ENCODE data around the gene KHNYN.

KHNYN gene

DNA sequence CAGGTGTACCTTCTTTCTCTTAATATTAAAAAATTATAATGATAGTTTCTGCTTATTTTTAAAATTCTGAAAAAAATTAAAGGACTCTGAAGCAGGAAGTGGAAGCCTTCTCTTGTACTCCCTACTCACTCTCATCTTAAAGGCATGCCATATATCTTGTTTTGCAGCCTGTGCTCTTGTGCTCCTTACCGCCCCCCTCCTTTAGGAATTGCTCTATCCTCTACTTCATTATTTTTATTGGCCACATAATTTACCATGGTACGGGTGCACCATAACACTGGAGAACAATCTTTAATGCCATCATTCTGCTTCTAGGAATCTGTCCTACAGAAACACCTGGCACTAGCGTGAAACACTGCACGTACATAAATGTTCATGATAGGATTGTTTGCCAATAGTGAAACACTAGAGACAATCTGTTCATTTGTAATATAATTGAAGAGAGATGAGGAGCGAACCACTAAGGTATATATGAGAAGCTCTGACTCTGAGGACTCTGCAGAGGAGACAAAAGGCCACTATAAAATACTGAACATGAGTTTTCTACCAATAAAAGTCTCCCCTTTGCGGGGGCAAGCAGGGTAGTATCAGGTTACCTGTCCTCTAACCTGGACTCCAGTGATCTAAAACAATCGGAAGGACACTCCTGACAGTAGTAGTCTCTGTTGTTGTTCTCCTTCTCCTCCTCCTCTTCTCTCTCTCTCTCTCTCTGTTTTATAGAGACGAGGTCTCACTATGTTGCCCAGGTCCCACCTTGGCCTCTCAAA, 37.2 kb upstream of the KHNYN start:
- H3K36me3 ChIP-seq (ENCODE audit: insufficient read depth, low read length), result no peaks in the 10 kb centered on the region
- H3K4me2 ChIP-seq (ENCODE audit: low read depth, low read length, poor library complexity, severe bottlenecking), result no peak overlapping the region
- TF ChIP-seq, protein P1, sequence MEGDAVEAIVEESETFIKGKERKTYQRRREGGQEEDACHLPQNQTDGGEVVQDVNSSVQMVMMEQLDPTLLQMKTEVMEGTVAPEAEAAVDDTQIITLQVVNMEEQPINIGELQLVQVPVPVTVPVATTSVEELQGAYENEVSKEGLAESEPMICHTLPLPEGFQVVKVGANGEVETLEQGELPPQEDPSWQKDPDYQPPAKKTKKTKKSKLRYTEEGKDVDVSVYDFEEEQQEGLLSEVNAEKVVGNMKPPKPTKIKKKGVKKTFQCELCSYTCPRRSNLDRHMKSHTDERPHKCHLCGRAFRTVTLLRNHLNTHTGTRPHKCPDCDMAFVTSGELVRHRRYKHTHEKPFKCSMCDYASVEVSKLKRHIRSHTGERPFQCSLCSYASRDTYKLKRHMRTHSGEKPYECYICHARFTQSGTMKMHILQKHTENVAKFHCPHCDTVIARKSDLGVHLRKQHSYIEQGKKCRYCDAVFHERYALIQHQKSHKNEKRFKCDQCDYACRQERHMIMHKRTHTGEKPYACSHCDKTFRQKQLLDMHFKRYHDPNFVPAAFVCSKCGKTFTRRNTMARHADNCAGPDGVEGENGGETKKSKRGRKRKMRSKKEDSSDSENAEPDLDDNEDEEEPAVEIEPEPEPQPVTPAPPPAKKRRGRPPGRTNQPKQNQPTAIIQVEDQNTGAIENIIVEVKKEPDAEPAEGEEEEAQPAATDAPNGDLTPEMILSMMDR (conservative IDR thresholded peaks at IDR 0.05; ENCODE audit: low read length), result peak; percentile 22
- TF ChIP-seq EZH2phosphoT487 (IDR thresholded peaks at IDR 0.05; ENCODE audit: borderline replicate concordance), result no peak
- no peak overlapping the region for H3K4me3 ChIP-seq (ENCODE audit: low read length, poor library complexity, severe bottlenecking)
- H3K9ac ChIP-seq (ENCODE audit: low read depth, low read length, poor library complexity, severe bottlenecking), result no peak overlapping the region
- no peaks in the 10 kb centered on the region for H3K9me3 ChIP-seq (ENCODE audit: insufficient read depth, low read depth, low read length)
- peak overlapping the region; percentile 37; the same call in 1 of the 2 replicates for H2AFZ ChIP-seq (ENCODE audit: low read length)
- H3K27me3 ChIP-seq (ENCODE audit: insufficient read depth, low read length, poor library complexity, severe bottlenecking), result no peaks in the 10 kb centered on the region
- peaks cover 12% of the 10 kb centered on the region; the same call in 1 of the 2 replicates for H3F3A ChIP-seq (ENCODE audit: low read depth)
- no peaks in the 10 kb centered on the region for H4K20me1 ChIP-seq (ENCODE audit: insufficient read depth, low read length, poor library complexity, severe bottlenecking)
- no peaks in the 10 kb centered on the region for H3K79me2 ChIP-seq (ENCODE audit: insufficient read depth, low read length)
- no peaks in the 10 kb centered on the region for H3K9me2 ChIP-seq (replicated peaks; ENCODE audit: low read depth, low read length)
- H3K4me1 ChIP-seq (ENCODE audit: insufficient read depth, low read length, poor library complexity, severe bottlenecking), result peaks cover 64% of the 10 kb centered on the region

DNA sequence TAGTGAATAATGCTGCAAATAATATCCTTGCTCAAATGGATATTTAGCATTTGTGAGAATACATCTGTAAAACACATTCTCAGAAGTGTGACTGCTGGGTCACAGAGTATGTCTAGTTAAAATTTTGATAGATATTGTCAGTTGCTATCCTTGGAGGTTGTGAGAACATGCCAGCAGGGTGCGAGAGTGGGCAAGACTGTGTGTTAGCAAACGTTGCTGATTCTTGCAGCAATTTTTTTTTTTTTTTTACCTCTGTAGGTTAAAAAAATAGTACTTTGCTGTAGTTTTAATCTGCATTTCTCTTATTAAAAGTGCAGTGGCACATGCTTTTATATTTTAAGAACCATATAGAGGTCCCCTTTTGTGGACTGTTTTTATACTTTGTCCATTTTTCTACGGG, 35.5 kb upstream of the KHNYN start:
- TF ChIP-seq, protein P1 (conservative IDR thresholded peaks at IDR 0.05; ENCODE audit: low read length), result peak; percentile 67
- TF ChIP-seq EZH2phosphoT487 (IDR thresholded peaks at IDR 0.05; ENCODE audit: borderline replicate concordance), result no peak

DNA sequence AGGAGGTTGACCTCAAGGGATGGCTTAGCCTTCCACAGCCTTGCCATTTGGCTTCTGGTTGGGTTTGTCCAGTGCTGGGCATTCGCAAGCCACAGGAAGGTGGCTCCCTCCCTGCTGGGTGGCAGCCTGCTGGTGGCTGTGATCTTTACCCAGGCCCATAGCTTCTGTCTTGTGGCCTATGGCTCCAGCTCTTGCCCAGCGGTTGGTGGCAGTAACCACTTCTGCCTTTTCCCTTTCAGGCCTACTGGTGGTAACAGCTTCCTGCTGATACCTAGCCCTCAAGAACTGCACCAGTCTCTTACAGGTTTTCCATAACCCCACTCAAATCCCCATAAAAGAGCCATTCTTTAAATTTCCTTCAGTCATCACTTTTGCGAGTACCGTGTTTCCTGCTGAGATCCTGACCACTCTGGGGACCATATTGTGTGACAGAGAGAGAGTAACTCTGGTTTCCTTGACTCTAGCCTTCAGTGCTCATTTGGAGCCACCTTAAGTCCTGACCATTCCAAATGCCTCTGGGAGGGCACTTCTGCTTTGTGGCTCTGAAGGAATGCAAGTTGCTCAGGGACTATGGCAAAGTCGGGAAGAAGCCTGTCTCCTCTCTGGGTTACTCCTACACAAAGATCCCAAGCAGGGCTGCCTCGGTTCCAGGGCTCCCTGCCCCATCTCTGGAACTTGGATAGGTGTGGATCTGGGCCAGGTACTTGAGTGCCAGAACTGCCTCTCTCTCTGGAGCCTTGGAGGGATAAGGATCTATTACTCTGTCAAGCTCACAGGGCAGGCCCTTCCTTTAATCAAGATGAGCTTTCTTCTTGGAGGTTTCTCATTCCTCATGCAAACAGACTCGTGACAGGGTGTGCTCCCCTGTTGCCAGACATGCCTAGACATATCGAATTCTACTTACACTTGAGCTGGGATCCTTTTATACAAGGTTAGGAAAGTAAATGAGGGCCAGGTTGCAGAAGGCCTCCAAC, 33.9 kb upstream of the KHNYN start:
- Histone ChIP-seq H3K9ac (ENCODE audit: low read depth, low read length, poor library complexity, severe bottlenecking) (peak overlapping the region; percentile 65), H3K9me2 (replicated peaks; ENCODE audit: low read depth, low read length) (no peaks in the 10 kb centered on the region), H3K4me1 (ENCODE audit: insufficient read depth, low read length, poor library complexity, severe bottlenecking) (peaks cover 78% of the 10 kb centered on the region), H3K27me3 (ENCODE audit: insufficient read depth, low read length, poor library complexity, severe bottlenecking) (no peaks in the 10 kb centered on the region), H3K36me3 (ENCODE audit: insufficient read depth, low read length) (no peaks in the 10 kb centered on the region), H3F3A (ENCODE audit: low read depth) (peaks cover 12% of the 10 kb centered on the region; the same call in 1 of the 2 replicates), H3K4me3 (ENCODE audit: low read length, poor library complexity, severe bottlenecking) (peak overlapping the region; percentile 16), H3K79me2 (ENCODE audit: insufficient read depth, low read length) (peaks cover 17% of the 10 kb centered on the region), H4K20me1 (ENCODE audit: insufficient read depth, low read length, poor library complexity, severe bottlenecking) (no peaks in the 10 kb centered on the region), H2AFZ (ENCODE audit: low read length) (no peak overlapping the region), H3K4me2 (ENCODE audit: low read depth, low read length, poor library complexity, severe bottlenecking) (peak overlapping the region; percentile 54), H3K9me3 (ENCODE audit: insufficient read depth, low read depth, low read length) (no peaks in the 10 kb centered on the region)
- TF ChIP-seq, protein P1 (conservative IDR thresholded peaks at IDR 0.05; ENCODE audit: low read length), result peak; percentile 35
- no peak for TF ChIP-seq EZH2phosphoT487 (IDR thresholded peaks at IDR 0.05; ENCODE audit: borderline replicate concordance)

More for the DNA sequence above, 35.5 kb upstream of the KHNYN start:
- Histone ChIP-seq H3K4me1 (ENCODE audit: insufficient read depth, low read length, poor library complexity, severe bottlenecking) (peaks cover 74% of the 10 kb centered on the region), H3K4me2 (ENCODE audit: low read depth, low read length, poor library complexity, severe bottlenecking) (peak overlapping the region; percentile 54), H2AFZ (ENCODE audit: low read length) (peak overlapping the region; percentile 52; the same call in 1 of the 2 replicates), H3K9me3 (ENCODE audit: insufficient read depth, low read depth, low read length) (no peaks in the 10 kb centered on the region), H3K4me3 (ENCODE audit: low read length, poor library complexity, severe bottlenecking) (no peak overlapping the region), H3K9ac (ENCODE audit: low read depth, low read length, poor library complexity, severe bottlenecking) (peak overlapping the region; percentile 65), H3K9me2 (replicated peaks; ENCODE audit: low read depth, low read length) (no peaks in the 10 kb centered on the region), H3K27me3 (ENCODE audit: insufficient read depth, low read length, poor library complexity, severe bottlenecking) (no peaks in the 10 kb centered on the region), H3F3A (ENCODE audit: low read depth) (peaks cover 12% of the 10 kb centered on the region; the same call in 1 of the 2 replicates), H4K20me1 (ENCODE audit: insufficient read depth, low read length, poor library complexity, severe bottlenecking) (no peaks in the 10 kb centered on the region), H3K79me2 (ENCODE audit: insufficient read depth, low read length) (peaks cover 3% of the 10 kb centered on the region), H3K36me3 (ENCODE audit: insufficient read depth, low read length) (no peaks in the 10 kb centered on the region)
